ENCODE results near the gene BCL2L15.

DNA sequence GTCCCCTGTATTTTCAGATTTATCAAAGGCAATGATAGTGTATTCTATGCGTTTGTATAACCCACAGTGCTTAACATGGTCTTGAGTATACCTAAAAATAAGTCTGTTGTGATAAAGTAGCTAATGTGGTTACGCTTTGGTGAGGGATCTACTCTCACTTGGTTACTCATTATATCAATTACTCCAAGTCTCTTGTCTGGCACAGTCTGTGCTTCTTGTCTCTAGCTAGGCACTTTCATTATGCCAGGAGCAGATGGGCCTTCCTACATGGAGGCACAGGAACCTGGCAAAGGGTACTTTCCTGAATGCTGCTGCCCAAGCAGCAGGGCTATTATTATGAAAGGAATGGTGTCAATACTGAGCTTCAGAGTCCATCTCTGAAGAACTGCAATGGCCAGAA is 11.7 kb downstream of the BCL2L15 start:
- no peak for TF ChIP-seq POLR2AphosphoS5 (IDR thresholded peaks at IDR 0.05; ENCODE audit: borderline replicate concordance, low read depth, low read length)
- no peak for TF ChIP-seq EZH2 (IDR thresholded peaks at IDR 0.05)
- no peak for TF ChIP-seq FOXP2 (optimal IDR thresholded peaks at IDR 0.05; ENCODE audit: control extremely low read depth, extremely low read length, insufficient read depth)

Measured in SK-N-MC (cell line).